Neural crest cell (in vitro differentiated cells): ENCODE measurements around the gene SKOR2. TPM values are rescaled to one million over a fixed set of nuclear protein-coding genes. Genes with fewer than 3 reads are reported as not detected.
A peak's percentile ranks its signal among the peaks of the same experiment; 100 is the strongest.

Experiments used
- DNase-seq: peaks from one replicate; pipeline ENCODE4 v3.0.0; 2021; ENCODE audit warnings: low read depth, mixed read lengths, low spot score
- H3K27ac Mint-ChIP-seq: one replicate; pipeline ENCODE4 v1.8.0; 2021; ENCODE audit warnings: mild to moderate bottlenecking, mixed read lengths; ENCODE audit not compliant: unreplicated experiment
- H3K27me3 Mint-ChIP-seq: 2 replicates; pipeline ENCODE4 v1.8.0; 2021; ENCODE audit warnings: low read depth, mild to moderate bottlenecking, mixed read lengths
- H3K36me3 Mint-ChIP-seq: 2 replicates; pipeline ENCODE4 v1.8.0; 2021; ENCODE audit warnings: low read depth, mild to moderate bottlenecking, mixed read lengths
- H3K4me1 Mint-ChIP-seq: 2 replicates; pipeline ENCODE4 v1.8.0; 2021; ENCODE audit warnings: mixed read lengths
- H3K4me3 Mint-ChIP-seq: one replicate; pipeline ENCODE4 v1.8.0; 2021; ENCODE audit warnings: mild to moderate bottlenecking, mixed read lengths
- H3K9me3 Mint-ChIP-seq: 2 replicates; pipeline ENCODE4 v1.8.0; 2021; ENCODE audit warnings: mixed read lengths
- CTCF ChIP-seq: fragments of 200-600 bp; sonication (generic); conservative IDR thresholded peaks from 2 replicates; pipeline ENCODE4 v1.5.0; 2021; ENCODE audit warnings: antibody characterized with exemption, mild to moderate bottlenecking
- total RNA-seq: library from RNA; stranded (reverse); gene quantifications from 2 replicates; pipeline ENCODE4 v1.2.1, GENCODE V29; 2021

SKOR2 gene
- total RNA-seq, 1 donor from 2014 or later: 1.4 TPM

GRCh38 chr18:47262301-47263149 lies 11.1 kb upstream of the SKOR2 start:
- Mint-ChIP-seq H3K4me3 (no peak overlapping the region), H3K9me3 (no peaks in the 10 kb centered on the region), H3K4me1 (no peaks in the 10 kb centered on the region), H3K27ac (no peak overlapping the region), H3K36me3 (no peaks in the 10 kb centered on the region), H3K27me3 (peaks cover 99% of the 10 kb centered on the region)
- no peak for DNase-seq
- TF ChIP-seq CTCF: no peak

GRCh38 chr18:47261902-47262300 lies 10.4 kb upstream of the SKOR2 start:
- Mint-ChIP-seq H3K36me3 (no peaks in the 10 kb centered on the region), H3K27me3 (peaks cover 99% of the 10 kb centered on the region), H3K9me3 (no peaks in the 10 kb centered on the region), H3K27ac (no peak overlapping the region), H3K4me3 (no peak overlapping the region), H3K4me1 (no peaks in the 10 kb centered on the region)
- no peak for TF ChIP-seq CTCF
- no peak for DNase-seq

DNA sequence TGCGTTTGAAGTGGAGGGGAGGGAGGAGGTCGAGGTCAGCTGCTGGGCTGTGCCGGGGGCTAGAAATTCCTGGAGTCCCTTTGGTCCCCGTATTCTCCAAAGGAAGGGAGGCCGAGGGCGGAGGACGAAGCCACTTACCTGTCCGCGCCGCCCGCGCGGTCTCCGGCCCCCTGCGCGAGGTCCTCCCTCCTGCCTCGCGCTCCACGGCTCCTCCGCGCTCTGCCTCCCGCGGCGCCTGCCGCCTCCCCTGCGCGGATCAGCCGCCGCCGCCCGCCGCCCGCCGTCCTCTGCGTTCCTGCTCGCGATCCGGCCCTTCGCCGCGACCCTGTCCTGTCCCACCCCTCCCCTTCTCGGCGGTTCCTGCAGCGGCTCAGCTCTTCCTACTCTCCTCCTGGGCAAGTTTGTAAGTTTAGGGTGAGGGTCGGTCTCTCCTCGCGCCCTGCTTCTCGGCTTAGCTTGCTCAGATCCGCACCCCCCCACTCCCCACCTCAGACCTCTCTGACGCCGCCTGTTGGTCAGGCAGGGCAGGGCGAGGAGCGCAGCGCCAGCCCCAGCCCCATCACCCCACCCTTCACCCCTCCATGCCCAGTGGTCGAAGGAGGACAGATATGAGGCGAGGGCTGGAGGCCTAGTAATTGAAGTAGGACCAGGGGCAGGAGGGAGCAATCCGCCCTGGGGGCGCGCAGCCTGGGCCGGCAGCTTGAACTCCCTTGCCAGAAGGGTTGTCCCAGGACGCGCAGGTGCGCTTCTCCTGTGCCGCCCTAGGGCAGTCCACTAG lies 9.7 kb upstream of the SKOR2 start:
- Mint-ChIP-seq H3K27me3 (peaks cover 99% of the 10 kb centered on the region), H3K27ac (no peak overlapping the region), H3K36me3 (no peaks in the 10 kb centered on the region), H3K4me1 (no peaks in the 10 kb centered on the region), H3K4me3 (no peak overlapping the region), H3K9me3 (no peaks in the 10 kb centered on the region)
- TF ChIP-seq CTCF: peak; percentile 28
- DNase-seq: no peak

DNA sequence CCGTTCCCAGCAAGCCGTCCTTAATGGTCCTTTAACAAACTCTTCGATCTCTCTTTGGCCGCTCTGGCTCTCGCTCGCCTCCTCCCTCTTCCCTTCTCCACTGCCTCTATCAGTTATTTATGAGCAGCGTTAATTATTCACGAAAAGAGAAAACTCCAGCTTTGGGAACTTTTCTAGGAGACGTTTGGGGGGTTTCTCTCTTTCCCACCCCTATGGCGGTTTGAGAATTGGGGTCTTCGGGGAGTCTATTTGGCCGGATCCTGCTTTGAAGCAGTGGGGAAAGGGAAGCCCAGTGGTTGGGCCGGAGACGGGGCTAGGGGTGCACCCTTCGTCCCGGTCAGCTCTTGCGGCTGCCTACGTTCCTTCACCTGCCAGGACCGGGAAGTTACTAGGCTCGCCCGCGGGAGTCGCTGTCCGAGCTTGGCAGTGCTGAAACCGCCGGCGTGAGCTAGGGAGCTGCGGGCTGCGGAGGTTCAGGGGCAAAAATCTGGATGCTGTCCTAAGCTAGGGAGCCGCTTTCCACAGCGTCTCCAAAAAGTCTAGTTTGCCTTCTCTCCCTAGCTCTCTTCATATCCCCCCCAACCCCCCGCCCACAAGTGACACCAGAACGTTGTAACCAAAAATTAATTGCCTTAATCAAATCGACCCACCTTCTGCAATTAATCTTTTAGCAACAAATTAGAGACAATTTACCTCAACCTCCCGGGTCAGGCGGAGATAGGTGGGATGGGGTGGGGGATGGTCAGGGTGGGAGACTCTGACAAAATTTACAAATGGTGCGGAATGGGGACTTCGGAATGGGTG lies 8.9 kb upstream of the SKOR2 start:
- no peaks in the 10 kb centered on the region for H3K9me3 Mint-ChIP-seq
- no peak overlapping the region for H3K4me3 Mint-ChIP-seq
- H3K27ac Mint-ChIP-seq: no peak overlapping the region
- H3K36me3 Mint-ChIP-seq: no peaks in the 10 kb centered on the region
- DNase-seq: peak; percentile 78
- peaks cover 99% of the 10 kb centered on the region for H3K27me3 Mint-ChIP-seq
- H3K4me1 Mint-ChIP-seq: no peaks in the 10 kb centered on the region
- no peak for TF ChIP-seq CTCF

- no peak for TF ChIP-seq CTCF
- Mint-ChIP-seq H3K4me3 (no peak overlapping the region), H3K9me3 (no peaks in the 10 kb centered on the region), H3K27ac (no peak overlapping the region), H3K27me3 (peaks cover 100% of the 10 kb centered on the region), H3K4me1 (peaks cover 5% of the 10 kb centered on the region), H3K36me3 (no peaks in the 10 kb centered on the region)
- DNase-seq: peak; percentile 82
These were observed 3.0 kb upstream of the SKOR2 start for GRCh38 chr18:47254341-47254939.
